ENCODE results near the gene WNT3A. TPM values are rescaled to one million over a fixed set of nuclear protein-coding genes. Genes with fewer than 3 reads are reported as not detected.

WNT3A gene
- polyA plus RNA-seq, 3 donors: not detected

DNA sequence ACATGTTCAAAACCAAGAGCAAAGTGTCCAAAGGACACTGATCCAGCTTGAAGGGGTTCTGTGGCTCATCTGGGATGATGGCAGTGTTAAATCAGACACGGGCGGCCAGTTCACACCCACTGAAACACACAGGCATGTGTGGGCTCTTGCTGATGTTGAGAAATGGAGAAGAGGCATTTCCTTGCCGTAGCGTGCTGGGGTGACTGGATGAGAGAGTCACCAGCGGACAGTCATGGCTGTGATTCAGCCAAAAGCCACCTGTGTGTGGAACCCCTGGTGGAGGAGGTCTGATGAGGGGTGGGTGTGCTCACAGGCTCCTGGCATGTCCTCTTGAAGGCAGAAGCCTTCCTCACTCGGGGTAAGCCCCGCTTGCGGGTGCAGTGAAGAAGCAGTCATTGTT lies 89.1 kb downstream of the WNT3A start:
- peak in 1 of 3 donors; percentile 44 for DNase-seq
- Mint-ChIP-seq H3K27ac (peak overlapping the region in 5 of 7 donors; percentile 21 to 86 (median 69)), H3K9me3 (peaks cover 5 to 16% (median 10%) of the 10 kb centered on the region in 7 donors), H3K36me3 (peaks cover 60 to 85% of the 10 kb centered on the region in 2 donors), H3K4me3 (no peak overlapping the region), H3K4me1 (peaks cover 42% of the 10 kb centered on the region), H3K27me3 (ENCODE audit: low read depth in 3 of 3) (peaks cover 0 to 3% (median 0%) of the 10 kb centered on the region in 3 donors)
- Histone ChIP-seq H3K36me3 (replicated peaks in 1 of 2; ENCODE audit: control insufficient read depth in 1 of 2, insufficient read depth in 2 of 2, low read length in 2 of 2) (peaks cover 43 to 91% of the 10 kb centered on the region in 2 donors), H3K4me1 (ENCODE audit: control insufficient read depth in 1 of 2, insufficient read depth in 2 of 2, low read length in 2 of 2) (peaks cover 15 to 42% of the 10 kb centered on the region in 2 donors), H3K9ac (ENCODE audit: insufficient read depth, low read length, poor library complexity, severe bottlenecking) (no peak overlapping the region), H4K20me1 (ENCODE audit: insufficient read depth, low read length) (peaks cover 100% of the 10 kb centered on the region), H3K79me2 (ENCODE audit: insufficient read depth, low read length) (peaks cover 94% of the 10 kb centered on the region), H3K4me2 (replicated peaks; ENCODE audit: extremely low read depth, low read length, poor library complexity, severe bottlenecking) (no peak overlapping the region), H3K4me3 (replicated peaks in 1 of 3; ENCODE audit: low read depth in 2 of 3, low read length in 3 of 3) (no peak overlapping the region), H3K9me3 (replicated peaks in 1 of 2; ENCODE audit: control insufficient read depth in 1 of 2, insufficient read depth in 1 of 2, low read length in 2 of 2) (peaks cover 9 to 15% of the 10 kb centered on the region in 2 donors), H3K27ac (ENCODE audit: low read depth in 1 of 2, low read length in 2 of 2) (peak overlapping the region in 1 of 2 donors; percentile 63), H3K27me3 (ENCODE audit: control insufficient read depth in 2 of 2, insufficient read depth in 2 of 2, low read length in 2 of 2) (no peaks in the 10 kb centered on the region), H2AFZ (ENCODE audit: insufficient read depth, low read depth, low read length, poor library complexity, severe bottlenecking) (no peak overlapping the region)
- intact Hi-C loops (cut with micrococcal nuclease): no loop called here
- TF ChIP-seq, protein P1, sequence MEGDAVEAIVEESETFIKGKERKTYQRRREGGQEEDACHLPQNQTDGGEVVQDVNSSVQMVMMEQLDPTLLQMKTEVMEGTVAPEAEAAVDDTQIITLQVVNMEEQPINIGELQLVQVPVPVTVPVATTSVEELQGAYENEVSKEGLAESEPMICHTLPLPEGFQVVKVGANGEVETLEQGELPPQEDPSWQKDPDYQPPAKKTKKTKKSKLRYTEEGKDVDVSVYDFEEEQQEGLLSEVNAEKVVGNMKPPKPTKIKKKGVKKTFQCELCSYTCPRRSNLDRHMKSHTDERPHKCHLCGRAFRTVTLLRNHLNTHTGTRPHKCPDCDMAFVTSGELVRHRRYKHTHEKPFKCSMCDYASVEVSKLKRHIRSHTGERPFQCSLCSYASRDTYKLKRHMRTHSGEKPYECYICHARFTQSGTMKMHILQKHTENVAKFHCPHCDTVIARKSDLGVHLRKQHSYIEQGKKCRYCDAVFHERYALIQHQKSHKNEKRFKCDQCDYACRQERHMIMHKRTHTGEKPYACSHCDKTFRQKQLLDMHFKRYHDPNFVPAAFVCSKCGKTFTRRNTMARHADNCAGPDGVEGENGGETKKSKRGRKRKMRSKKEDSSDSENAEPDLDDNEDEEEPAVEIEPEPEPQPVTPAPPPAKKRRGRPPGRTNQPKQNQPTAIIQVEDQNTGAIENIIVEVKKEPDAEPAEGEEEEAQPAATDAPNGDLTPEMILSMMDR (IDR thresholded peaks at IDR 0.05): no peak
- WGBS (ENCODE audit: insufficient coverage): 91% methylated on average over 6 of the region's 8 CpGs

DNA sequence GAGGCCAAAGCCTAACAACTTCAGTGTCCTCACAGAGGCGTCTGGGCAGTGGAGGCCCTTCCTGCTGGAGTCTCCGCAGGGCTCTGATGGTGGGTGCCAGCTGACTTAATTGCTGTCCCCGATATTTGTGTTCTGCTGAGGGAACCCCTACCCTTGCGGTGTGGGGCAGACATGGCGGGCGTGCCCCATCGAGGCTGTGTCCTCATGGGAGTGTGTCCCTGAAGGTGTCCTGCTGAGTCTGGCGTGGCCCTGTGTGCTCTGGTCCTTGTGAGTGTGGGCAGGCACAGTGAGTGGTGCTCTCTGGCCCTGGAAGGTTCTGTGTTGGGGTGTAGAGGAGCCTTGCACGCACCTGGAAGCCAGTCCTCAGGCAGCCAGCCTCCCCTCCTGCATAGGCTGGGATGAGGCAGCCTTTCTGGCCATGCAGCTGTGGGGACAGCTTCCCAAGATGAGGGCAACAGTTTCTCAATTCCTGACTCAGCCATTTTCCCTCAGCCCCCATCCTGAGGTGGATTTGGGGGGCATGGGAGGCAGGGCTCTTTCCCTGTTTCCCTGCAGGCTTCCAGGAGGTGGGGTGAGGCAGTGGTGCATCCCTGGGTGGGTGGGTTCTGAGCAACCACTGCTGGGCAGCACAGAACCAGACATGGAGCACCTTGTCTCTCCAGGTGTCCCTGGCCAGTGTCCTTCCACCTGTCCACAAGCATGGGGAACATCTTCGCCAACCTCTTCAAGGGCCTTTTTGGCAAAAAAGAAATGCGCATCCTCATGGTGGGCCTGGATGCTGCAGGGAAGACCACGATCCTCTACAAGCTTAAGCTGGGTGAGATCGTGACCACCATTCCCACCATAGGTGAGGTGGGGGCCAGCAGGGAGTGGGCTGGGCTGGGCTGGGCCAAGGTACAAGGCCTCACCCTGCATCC lies 89.9 kb downstream of the WNT3A start:
- Histone ChIP-seq H3K4me1 (ENCODE audit: control insufficient read depth in 1 of 2, insufficient read depth in 2 of 2, low read length in 2 of 2) (peaks cover 15 to 42% of the 10 kb centered on the region in 2 donors), H2AFZ (ENCODE audit: insufficient read depth, low read depth, low read length, poor library complexity, severe bottlenecking) (no peak overlapping the region), H4K20me1 (ENCODE audit: insufficient read depth, low read length) (peaks cover 100% of the 10 kb centered on the region), H3K79me2 (ENCODE audit: insufficient read depth, low read length) (peaks cover 94% of the 10 kb centered on the region), H3K9me3 (replicated peaks in 1 of 2; ENCODE audit: control insufficient read depth in 1 of 2, insufficient read depth in 1 of 2, low read length in 2 of 2) (peaks cover 9 to 15% of the 10 kb centered on the region in 2 donors), H3K27me3 (ENCODE audit: control insufficient read depth in 2 of 2, insufficient read depth in 2 of 2, low read length in 2 of 2) (no peaks in the 10 kb centered on the region), H3K9ac (ENCODE audit: insufficient read depth, low read length, poor library complexity, severe bottlenecking) (no peak overlapping the region), H3K4me2 (replicated peaks; ENCODE audit: extremely low read depth, low read length, poor library complexity, severe bottlenecking) (no peak overlapping the region), H3K27ac (ENCODE audit: low read depth in 1 of 2, low read length in 2 of 2) (peak overlapping the region in 1 of 2 donors; percentile 63), H3K4me3 (replicated peaks in 1 of 3; ENCODE audit: low read depth in 2 of 3, low read length in 3 of 3) (no peak overlapping the region), H3K36me3 (replicated peaks in 1 of 2; ENCODE audit: control insufficient read depth in 1 of 2, insufficient read depth in 2 of 2, low read length in 2 of 2) (peaks cover 43 to 84% of the 10 kb centered on the region in 2 donors)
- H3K36me3 Mint-ChIP-seq: peaks cover 53 to 78% of the 10 kb centered on the region in 2 donors
- H3K4me1 Mint-ChIP-seq: peaks cover 42% of the 10 kb centered on the region
- DNase-seq: peak in 1 of 3 donors; percentile 4
- intact Hi-C loops (cut with micrococcal nuclease): no loop called here
- H3K27me3 Mint-ChIP-seq (ENCODE audit: low read depth in 3 of 3): peaks cover 0 to 4% (median 3%) of the 10 kb centered on the region in 3 donors
- peaks cover 5 to 16% (median 10%) of the 10 kb centered on the region in 7 donors for H3K9me3 Mint-ChIP-seq
- H3K27ac Mint-ChIP-seq: peak overlapping the region in 5 of 7 donors; percentile 23 to 68 (median 46)
- TF ChIP-seq, protein P1 (IDR thresholded peaks at IDR 0.05): no peak
- WGBS (ENCODE audit: insufficient coverage): 100% methylated on average over 6 of the region's 13 CpGs
- no peak overlapping the region for H3K4me3 Mint-ChIP-seq
